ENCODE results near the gene TMPRSS11A.

The TMPRSS11A gene, protein sequence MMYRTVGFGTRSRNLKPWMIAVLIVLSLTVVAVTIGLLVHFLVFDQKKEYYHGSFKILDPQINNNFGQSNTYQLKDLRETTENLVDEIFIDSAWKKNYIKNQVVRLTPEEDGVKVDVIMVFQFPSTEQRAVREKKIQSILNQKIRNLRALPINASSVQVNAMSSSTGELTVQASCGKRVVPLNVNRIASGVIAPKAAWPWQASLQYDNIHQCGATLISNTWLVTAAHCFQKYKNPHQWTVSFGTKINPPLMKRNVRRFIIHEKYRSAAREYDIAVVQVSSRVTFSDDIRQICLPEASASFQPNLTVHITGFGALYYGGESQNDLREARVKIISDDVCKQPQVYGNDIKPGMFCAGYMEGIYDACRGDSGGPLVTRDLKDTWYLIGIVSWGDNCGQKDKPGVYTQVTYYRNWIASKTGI

GRCh38 chr4:67963356-67963755 lies at the start of gene TMPRSS11A:
Gene TMPRSS11A, minus strand, starts transcription at chr4:67963493. Its CDS starts 100 bp downstream, at chr4:67963393.
- Histone ChIP-seq H3K79me2 (ENCODE audit: control insufficient read depth, low read length) (no peaks in the 10 kb centered on the region), H3F3A (ENCODE audit: control insufficient read depth, insufficient read depth) (no peaks in the 10 kb centered on the region), H3K4me3 (ENCODE audit: low read length) (no peak within 1 kb of the TSS), H3K36me3 (ENCODE audit: control insufficient read depth, low read length) (no peaks in the 10 kb centered on the region), H3K4me1 (ENCODE audit: control insufficient read depth, low read length) (no peaks in the 10 kb centered on the region), H3K9me3 (ENCODE audit: control insufficient read depth, insufficient read depth, low read length) (no peaks in the 10 kb centered on the region), H3K27me3 (ENCODE audit: control insufficient read depth, low read length) (no peaks in the 10 kb centered on the region), H3K9me2 (replicated peaks; ENCODE audit: control insufficient read depth, low read length) (no peaks in the 10 kb centered on the region), H4K20me1 (ENCODE audit: control insufficient read depth, insufficient read depth, low read depth, low read length) (no peaks in the 10 kb centered on the region), H3K4me2 (ENCODE audit: low read length) (no peak within 1 kb of the TSS), H3K27ac (ENCODE audit: low read depth, low read length) (no peak within 1 kb of the TSS)
- TF ChIP-seq, protein P1, sequence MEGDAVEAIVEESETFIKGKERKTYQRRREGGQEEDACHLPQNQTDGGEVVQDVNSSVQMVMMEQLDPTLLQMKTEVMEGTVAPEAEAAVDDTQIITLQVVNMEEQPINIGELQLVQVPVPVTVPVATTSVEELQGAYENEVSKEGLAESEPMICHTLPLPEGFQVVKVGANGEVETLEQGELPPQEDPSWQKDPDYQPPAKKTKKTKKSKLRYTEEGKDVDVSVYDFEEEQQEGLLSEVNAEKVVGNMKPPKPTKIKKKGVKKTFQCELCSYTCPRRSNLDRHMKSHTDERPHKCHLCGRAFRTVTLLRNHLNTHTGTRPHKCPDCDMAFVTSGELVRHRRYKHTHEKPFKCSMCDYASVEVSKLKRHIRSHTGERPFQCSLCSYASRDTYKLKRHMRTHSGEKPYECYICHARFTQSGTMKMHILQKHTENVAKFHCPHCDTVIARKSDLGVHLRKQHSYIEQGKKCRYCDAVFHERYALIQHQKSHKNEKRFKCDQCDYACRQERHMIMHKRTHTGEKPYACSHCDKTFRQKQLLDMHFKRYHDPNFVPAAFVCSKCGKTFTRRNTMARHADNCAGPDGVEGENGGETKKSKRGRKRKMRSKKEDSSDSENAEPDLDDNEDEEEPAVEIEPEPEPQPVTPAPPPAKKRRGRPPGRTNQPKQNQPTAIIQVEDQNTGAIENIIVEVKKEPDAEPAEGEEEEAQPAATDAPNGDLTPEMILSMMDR (IDR thresholded peaks at IDR 0.05; ENCODE audit: low read depth, low read length, poor library complexity, severe bottlenecking), result no peak
- TF ChIP-seq EZH2phosphoT487 (IDR thresholded peaks at IDR 0.05; ENCODE audit: borderline replicate concordance, low read length), result no peak

DNA sequence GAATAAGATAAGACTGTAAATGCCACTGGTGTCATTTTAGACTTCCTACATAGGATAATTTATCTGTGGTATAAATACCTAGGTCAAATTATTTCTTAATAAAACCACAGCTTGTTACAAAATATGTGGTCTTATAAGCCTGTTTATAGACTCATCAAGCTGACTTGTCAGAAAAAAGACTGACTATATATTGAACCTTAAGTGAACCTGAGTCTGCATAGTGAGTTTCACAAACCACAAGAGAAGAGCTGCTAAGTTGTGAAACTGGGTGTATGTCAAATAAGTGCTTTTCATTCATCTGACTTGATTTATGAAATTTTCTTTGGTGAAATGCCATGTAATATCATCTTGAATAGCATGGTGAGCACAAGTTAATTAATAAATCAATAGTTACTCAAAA lies 48.4 kb upstream of the TMPRSS11A start:
- TF ChIP-seq, protein P1 (IDR thresholded peaks at IDR 0.05; ENCODE audit: low read depth, low read length, poor library complexity, severe bottlenecking), result no peak
- no peak for TF ChIP-seq EZH2phosphoT487 (IDR thresholded peaks at IDR 0.05; ENCODE audit: borderline replicate concordance, low read length)
- no peaks in the 10 kb centered on the region for H3K4me1 ChIP-seq (ENCODE audit: control insufficient read depth, low read length)
- no peaks in the 10 kb centered on the region for H3K79me2 ChIP-seq (ENCODE audit: control insufficient read depth, low read length)

GRCh38 chr4:68002906-68003305 lies 39.6 kb upstream of the TMPRSS11A start:
- Histone ChIP-seq H3K36me3 (ENCODE audit: control insufficient read depth, low read length) (no peaks in the 10 kb centered on the region), H3K9me3 (ENCODE audit: control insufficient read depth, insufficient read depth, low read length) (no peaks in the 10 kb centered on the region)
- TF ChIP-seq, protein P1 (IDR thresholded peaks at IDR 0.05; ENCODE audit: low read depth, low read length, poor library complexity, severe bottlenecking), result no peak
- TF ChIP-seq EZH2phosphoT487 (IDR thresholded peaks at IDR 0.05; ENCODE audit: borderline replicate concordance, low read length), result no peak

More for the DNA sequence above, 48.4 kb upstream of the TMPRSS11A start:
- Histone ChIP-seq H3K9me2 (replicated peaks; ENCODE audit: control insufficient read depth, low read length) (no peaks in the 10 kb centered on the region), H3K9me3 (ENCODE audit: control insufficient read depth, insufficient read depth, low read length) (no peaks in the 10 kb centered on the region), H4K20me1 (ENCODE audit: control insufficient read depth, insufficient read depth, low read depth, low read length) (no peaks in the 10 kb centered on the region), H3K36me3 (ENCODE audit: control insufficient read depth, low read length) (no peaks in the 10 kb centered on the region), H3K27ac (ENCODE audit: low read depth, low read length) (no peak overlapping the region), H3K27me3 (ENCODE audit: control insufficient read depth, low read length) (no peaks in the 10 kb centered on the region), H3F3A (ENCODE audit: control insufficient read depth, insufficient read depth) (no peaks in the 10 kb centered on the region), H3K4me2 (ENCODE audit: low read length) (no peak overlapping the region), H3K4me3 (ENCODE audit: low read length) (no peak overlapping the region)

More at GRCh38 chr4:68002906-68003305, 39.6 kb upstream of the TMPRSS11A start:
- H4K20me1 ChIP-seq (ENCODE audit: control insufficient read depth, insufficient read depth, low read depth, low read length), result no peaks in the 10 kb centered on the region
- no peak overlapping the region for H3K4me3 ChIP-seq (ENCODE audit: low read length)
- no peaks in the 10 kb centered on the region for H3K4me1 ChIP-seq (ENCODE audit: control insufficient read depth, low read length)
- H3K79me2 ChIP-seq (ENCODE audit: control insufficient read depth, low read length), result no peaks in the 10 kb centered on the region
- H3K27me3 ChIP-seq (ENCODE audit: control insufficient read depth, low read length), result no peaks in the 10 kb centered on the region
- H3F3A ChIP-seq (ENCODE audit: control insufficient read depth, insufficient read depth), result no peaks in the 10 kb centered on the region
- H3K9me2 ChIP-seq (replicated peaks; ENCODE audit: control insufficient read depth, low read length), result no peaks in the 10 kb centered on the region; the same call in 1 of the 2 replicates
- H3K4me2 ChIP-seq (ENCODE audit: low read length), result no peak overlapping the region
- H3K27ac ChIP-seq (ENCODE audit: low read depth, low read length), result no peak overlapping the region
